ENCODE data around the gene ITIH5.

DNA sequence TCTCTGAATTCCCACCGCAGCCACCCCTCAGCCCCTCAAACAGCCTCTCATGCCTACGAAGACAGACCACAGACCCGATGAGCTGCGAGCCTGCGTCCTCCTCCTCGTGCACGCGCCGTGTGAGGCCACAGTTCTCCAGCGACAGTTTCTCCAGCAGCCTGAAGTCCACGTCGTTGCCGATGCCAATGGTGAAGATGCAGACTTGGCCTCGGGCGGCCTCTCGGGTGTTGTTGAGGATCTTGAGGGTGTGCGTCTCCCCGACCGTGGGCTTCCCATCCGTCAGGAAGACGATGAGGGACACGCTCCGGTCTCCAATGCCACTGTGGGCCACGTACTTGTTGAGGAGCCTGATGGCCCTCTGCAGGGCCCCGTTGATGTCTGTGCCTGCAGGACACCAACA is 87.1 kb downstream of the ITIH5 start:
- TF ChIP-seq, protein P1, sequence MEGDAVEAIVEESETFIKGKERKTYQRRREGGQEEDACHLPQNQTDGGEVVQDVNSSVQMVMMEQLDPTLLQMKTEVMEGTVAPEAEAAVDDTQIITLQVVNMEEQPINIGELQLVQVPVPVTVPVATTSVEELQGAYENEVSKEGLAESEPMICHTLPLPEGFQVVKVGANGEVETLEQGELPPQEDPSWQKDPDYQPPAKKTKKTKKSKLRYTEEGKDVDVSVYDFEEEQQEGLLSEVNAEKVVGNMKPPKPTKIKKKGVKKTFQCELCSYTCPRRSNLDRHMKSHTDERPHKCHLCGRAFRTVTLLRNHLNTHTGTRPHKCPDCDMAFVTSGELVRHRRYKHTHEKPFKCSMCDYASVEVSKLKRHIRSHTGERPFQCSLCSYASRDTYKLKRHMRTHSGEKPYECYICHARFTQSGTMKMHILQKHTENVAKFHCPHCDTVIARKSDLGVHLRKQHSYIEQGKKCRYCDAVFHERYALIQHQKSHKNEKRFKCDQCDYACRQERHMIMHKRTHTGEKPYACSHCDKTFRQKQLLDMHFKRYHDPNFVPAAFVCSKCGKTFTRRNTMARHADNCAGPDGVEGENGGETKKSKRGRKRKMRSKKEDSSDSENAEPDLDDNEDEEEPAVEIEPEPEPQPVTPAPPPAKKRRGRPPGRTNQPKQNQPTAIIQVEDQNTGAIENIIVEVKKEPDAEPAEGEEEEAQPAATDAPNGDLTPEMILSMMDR (IDR thresholded peaks at IDR 0.05): no peak
- no peak for TF ChIP-seq POLR2A (IDR thresholded peaks at IDR 0.05)
